Spinal cord (tissue), 10 donors: ENCODE measurements around the gene RNF157. TPM values are rescaled to one million over a fixed set of nuclear protein-coding genes. Genes with fewer than 3 reads are reported as not detected.
"Not testable (repeated sequence)": the region's sequence is repeated elsewhere in the genome, so short reads cannot be mapped to it uniquely, and the experiment has no call there.

Source experiments
- DNase-seq, 6 donors: peaks; one replicate each; pipeline versions ENCODE4 v3.0.0 to v3.0.0-alpha.2; 2013 to 2015; ENCODE audit warnings: low spot score in 6 of 6, low read depth in 4 of 6
- H3K27ac ChIP-seq: one replicate; pipeline ENCODE4 v1.5.1; 2013; ENCODE audit warnings: low read depth, low read length, control low read depth
- H3K27me3 ChIP-seq: one replicate; pipeline ENCODE4 v1.6.1; 2013; ENCODE audit warnings: low read length; ENCODE audit not compliant: control insufficient read depth, insufficient read depth
- H3K36me3 ChIP-seq: one replicate; pipeline ENCODE4 v1.6.1; 2013; ENCODE audit warnings: low read length; ENCODE audit not compliant: control insufficient read depth, insufficient read depth
- H3K4me1 ChIP-seq: one replicate; pipeline ENCODE4 v1.6.1; 2013; ENCODE audit warnings: low read length; ENCODE audit not compliant: control insufficient read depth, insufficient read depth
- H3K4me3 ChIP-seq: one replicate; pipeline ENCODE4 v1.5.1; 2013; ENCODE audit warnings: low read depth, low read length, control low read depth
- H3K9me3 ChIP-seq: one replicate; pipeline ENCODE4 v1.6.1; 2013; ENCODE audit warnings: low read length; ENCODE audit not compliant: control insufficient read depth, insufficient read depth
- WGBS: methylation state at CpG from one replicate; pipeline ENCODE4 v1.1.5; 2013; ENCODE audit warnings: missing lambda C conversion rate; ENCODE audit not compliant: insufficient coverage; 5-methylcytosine and 5-hydroxymethylcytosine counted together
- polyA plus RNA-seq, 2 donors: library from polyadenylated mRNA; unstranded; fragments of 120-200 nt; gene quantifications; one replicate each; pipeline ENCODE4 v1.2.1, GENCODE V29; 2013; ENCODE audit not compliant: insufficient read length in 2 of 2
- total RNA-seq, 2 donors: library from RNA; depleted of rRNA in 1 of 2; stranded (reverse); fragments of 120-200 nt in 1 of 2; fragments of >200 nt in 1 of 2; gene quantifications; one replicate each; pipeline versions ENCODE4 v1.2.3 to v1.2.4, GENCODE V29; 2013 to 2014
- donor health status: healthy.

RNF157 gene
- total and polyA plus RNA-seq, 4 donors = 22.8 to 196 (median 126) TPM

- DNase-seq = peak; percentile 93 to 99 (median 97)
- Histone ChIP-seq H3K27me3 (no peaks in the 10 kb centered on the region), H3K4me1 (peaks cover 53% of the 10 kb centered on the region), H3K4me3 (peak within 1 kb of the TSS; percentile 55), H3K27ac (peak within 1 kb of the TSS; percentile 84), H3K36me3 (peaks cover 24% of the 10 kb centered on the region), H3K9me3 (no peaks in the 10 kb centered on the region)
- WGBS = 0% methylated on average over 94 of the region's 94 CpGs
Observed at GRCh38 chr17:76264755-76265623, 24.7 kb upstream of the RNF157 start, which contains the start of gene UBALD2. Gene UBALD2 (plus strand): TSS chr17:76265348. CDS start chr17:76265506, 158 bp downstream.

- DNase-seq = no peak
- H3K4me1 ChIP-seq = peaks cover 50% of the 10 kb centered on the region
- no peaks in the 10 kb centered on the region for H3K27me3 ChIP-seq
- H3K36me3 ChIP-seq = peaks cover 18% of the 10 kb centered on the region
- H3K4me3 ChIP-seq = no peak overlapping the region
- peak overlapping the region; percentile 84 for H3K27ac ChIP-seq
- 67% methylated on average over 5 of the region's 9 CpGs for WGBS
- H3K9me3 ChIP-seq = no peaks in the 10 kb centered on the region
Observed at GRCh38 chr17:76264425-76264754, 24.1 kb upstream of the RNF157 start.

GRCh38 chr17:76263896-76264295, 23.6 kb upstream of the RNF157 start:
- Histone ChIP-seq H3K9me3 (no peaks in the 10 kb centered on the region), H3K4me1 (peaks cover 46% of the 10 kb centered on the region), H3K27me3 (no peaks in the 10 kb centered on the region), H3K36me3 (peaks cover 13% of the 10 kb centered on the region), H3K27ac (no peak overlapping the region), H3K4me3 (no peak overlapping the region)
- no peak for DNase-seq
- WGBS = no CpG with 5 or more reads among the region's 5 CpGs

- Histone ChIP-seq H3K4me3 (no peak overlapping the region), H3K27me3 (no peaks in the 10 kb centered on the region), H3K4me1 (peaks cover 45% of the 10 kb centered on the region), H3K27ac (no peak overlapping the region), H3K36me3 (peaks cover 2% of the 10 kb centered on the region), H3K9me3 (no peaks in the 10 kb centered on the region)
- WGBS = 63% methylated on average over 9 of the region's 9 CpGs
- DNase-seq = no peak
Observed at GRCh38 chr17:76262732-76263344, 22.5 kb upstream of the RNF157 start.

GRCh38 chr17:76261421-76262215, 21.3 kb upstream of the RNF157 start:
- no peaks in the 10 kb centered on the region for H3K36me3 ChIP-seq
- H3K27me3 ChIP-seq = no peaks in the 10 kb centered on the region
- H3K27ac ChIP-seq = peak overlapping the region; percentile 64
- 83% methylated on average over 10 of the region's 23 CpGs for WGBS
- no peaks in the 10 kb centered on the region for H3K9me3 ChIP-seq
- DNase-seq = peak in 2 of 6 donors; percentile 47 to 61
- H3K4me1 ChIP-seq = peaks cover 33% of the 10 kb centered on the region
- H3K4me3 ChIP-seq = no peak overlapping the region

GRCh38 chr17:76260669-76261068, 20.4 kb upstream of the RNF157 start:
- Histone ChIP-seq H3K27ac (no peak overlapping the region), H3K4me3 (no peak overlapping the region), H3K9me3 (no peaks in the 10 kb centered on the region), H3K27me3 (no peaks in the 10 kb centered on the region), H3K36me3 (no peaks in the 10 kb centered on the region), H3K4me1 (peaks cover 27% of the 10 kb centered on the region)
- 58% methylated on average over 4 of the region's 5 CpGs for WGBS
- no peak for DNase-seq

GRCh38 chr17:76260220-76260619, 19.9 kb upstream of the RNF157 start:
- 91% methylated on average over 7 of the region's 7 CpGs for WGBS
- no peak overlapping the region for H3K4me3 ChIP-seq
- H3K27me3 ChIP-seq = no peaks in the 10 kb centered on the region
- peaks cover 27% of the 10 kb centered on the region for H3K4me1 ChIP-seq
- no peak for DNase-seq
- H3K9me3 ChIP-seq = no peaks in the 10 kb centered on the region
- no peak overlapping the region for H3K27ac ChIP-seq
- H3K36me3 ChIP-seq = no peaks in the 10 kb centered on the region

GRCh38 chr17:76256430-76257050, 16.2 kb upstream of the RNF157 start:
- DNase-seq, H3K27me3 ChIP-seq, H3K4me3 ChIP-seq, H3K27ac ChIP-seq, H3K9me3 ChIP-seq, H3K36me3 ChIP-seq: not testable (repeated sequence)
- H3K4me1 ChIP-seq = peaks cover 18% of the 10 kb centered on the region
- 84% methylated on average over 14 of the region's 19 CpGs for WGBS

GRCh38 chr17:76255801-76256429, 15.6 kb upstream of the RNF157 start:
- Histone ChIP-seq H3K36me3 (no peaks in the 10 kb centered on the region), H3K4me3 (no peak overlapping the region), H3K27me3 (no peaks in the 10 kb centered on the region), H3K4me1 (peaks cover 17% of the 10 kb centered on the region), H3K9me3 (no peaks in the 10 kb centered on the region), H3K27ac (no peak overlapping the region)
- no peak for DNase-seq
- 96% methylated on average over 3 of the region's 6 CpGs for WGBS
